SIG-M5 treated with dmso at 0.1 percent for 504 hours (cell line): ENCODE results near the gene NDUFB7.
A peak's percentile ranks its signal among the peaks of the same experiment; 100 is the strongest.
"Not testable (repeated sequence)": the region's sequence is repeated elsewhere in the genome, so short reads cannot be mapped to it uniquely, and the experiment has no call there.

Experiments
- DNase-seq: peaks from one replicate; lab custom pipeline; 2025; ENCODE audit not compliant: unreplicated experiment; lab: John Stamatoyannopoulos, UW

NDUFB7 gene

DNA sequence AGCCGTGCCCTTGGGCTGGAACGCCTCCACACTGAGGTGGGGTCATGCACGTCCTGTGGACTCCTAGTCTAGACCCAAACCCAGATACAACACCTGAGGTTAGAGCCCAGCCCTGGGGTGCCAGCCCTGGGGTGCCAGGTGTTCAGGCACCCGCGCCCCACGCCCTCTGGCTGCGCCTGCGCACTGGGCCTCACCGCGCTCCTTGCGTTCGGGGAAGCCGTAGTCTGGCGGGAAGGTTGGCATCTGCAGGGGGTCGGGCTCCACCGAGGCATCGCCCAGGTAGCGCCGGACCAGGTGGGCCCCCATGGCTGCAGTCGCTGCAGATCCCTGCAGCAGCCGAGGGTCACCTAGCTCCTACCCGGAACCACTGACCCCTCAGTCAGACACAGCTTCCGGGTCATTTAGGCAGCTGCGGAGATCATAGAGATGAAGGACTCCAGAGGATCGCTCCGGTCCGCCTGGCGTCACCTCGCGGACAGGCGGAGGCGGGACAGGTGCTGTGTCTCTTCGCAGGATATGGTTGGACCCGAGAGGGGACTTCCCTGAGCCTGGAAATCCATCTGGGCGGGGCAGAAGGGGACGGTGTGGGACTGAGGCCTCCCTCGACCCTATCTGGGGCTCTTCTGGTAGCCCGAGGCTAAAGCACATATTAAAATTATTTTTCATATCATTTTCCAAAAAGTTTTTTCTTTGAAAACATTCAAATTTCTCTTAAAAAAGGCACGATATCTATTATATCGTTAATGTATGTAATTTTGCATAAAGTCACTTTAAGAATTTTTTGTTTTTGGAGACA, at the start of gene NDUFB7:
NDUFB7 (minus strand) TSS at position 372 of the 796 bp plus-strand sequence; CDS start at position 306, 66 bp downstream.
- peak; percentile 91 for DNase-seq

DNA sequence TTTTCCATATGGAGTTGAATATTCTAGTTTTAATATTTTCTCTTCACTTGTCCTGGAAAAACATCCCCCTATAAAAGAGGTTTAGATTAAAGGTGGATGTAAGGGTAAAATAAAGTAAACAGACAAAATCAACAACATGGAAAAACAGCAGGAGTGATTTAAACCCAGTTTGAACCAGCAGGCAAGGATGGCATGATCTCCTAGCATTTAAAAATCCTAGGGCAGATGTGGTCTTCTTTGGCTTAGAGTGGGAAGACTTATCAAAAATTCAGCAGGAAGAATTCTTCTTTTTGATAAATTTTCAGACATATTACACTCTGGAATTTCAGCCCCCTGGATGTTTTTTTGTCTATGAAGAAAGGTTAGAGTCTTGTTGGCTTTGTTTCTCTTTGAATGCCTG, 47.5 kb upstream of the NDUFB7 start:
- DNase-seq, result no peak

DNA sequence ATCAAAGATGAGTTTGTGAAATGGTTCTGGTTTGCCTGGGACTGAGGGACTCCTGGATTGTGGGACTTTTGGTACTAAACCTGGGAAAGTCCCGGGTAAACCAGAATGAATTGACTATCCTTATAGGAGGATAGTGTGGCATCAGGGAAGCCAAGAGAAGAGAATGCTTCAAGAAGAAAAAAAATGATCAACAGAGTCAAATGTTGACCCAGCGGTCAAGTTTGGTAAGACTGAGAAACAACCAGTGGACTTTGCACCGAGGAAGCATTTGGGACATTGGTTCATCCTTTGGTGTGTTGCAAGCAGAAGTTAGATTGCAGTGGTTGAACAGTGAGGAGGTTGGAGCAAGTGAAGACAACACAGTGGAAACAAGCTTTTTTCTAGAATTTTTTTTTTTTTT, 44.5 kb upstream of the NDUFB7 start:
- peak; percentile 74 for DNase-seq

DNA sequence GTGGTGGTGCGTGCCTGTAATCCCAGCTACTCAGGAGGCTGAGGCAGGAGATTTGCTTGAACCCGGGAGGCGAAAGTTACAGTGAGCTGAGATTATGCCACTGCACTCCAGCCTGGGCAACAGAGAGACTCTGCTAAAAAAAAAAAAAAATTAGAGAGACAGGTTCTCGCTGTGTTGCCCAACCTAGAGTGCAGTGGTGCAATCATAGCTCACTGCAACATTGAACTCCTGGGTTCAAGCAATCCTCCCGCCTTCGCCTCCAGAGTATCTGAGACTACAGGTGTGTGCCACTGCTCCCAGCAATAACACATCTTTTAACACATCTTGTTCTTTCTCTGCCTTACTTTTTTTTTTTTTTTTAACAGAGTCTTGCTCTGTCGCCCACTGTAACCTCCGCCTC, 43.8 kb upstream of the NDUFB7 start:
- DNase-seq, result no peak

DNA sequence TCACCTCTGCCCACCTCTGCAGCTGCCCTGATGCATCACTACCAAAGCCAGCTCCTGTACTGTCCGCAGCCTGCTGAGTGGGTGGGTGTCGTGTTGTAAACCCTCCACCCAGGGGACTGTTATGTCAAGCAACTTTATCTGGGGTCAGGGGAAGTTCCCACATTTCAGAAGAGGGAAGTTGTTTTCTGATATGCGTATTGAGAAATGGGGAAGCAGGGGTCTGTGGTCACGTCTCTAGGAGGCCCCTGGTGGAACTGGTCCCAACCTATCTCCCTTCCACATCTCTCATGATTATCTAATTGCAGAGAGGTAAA, 42.2 kb upstream of the NDUFB7 start:
- DNase-seq, result peak; percentile 92

DNA sequence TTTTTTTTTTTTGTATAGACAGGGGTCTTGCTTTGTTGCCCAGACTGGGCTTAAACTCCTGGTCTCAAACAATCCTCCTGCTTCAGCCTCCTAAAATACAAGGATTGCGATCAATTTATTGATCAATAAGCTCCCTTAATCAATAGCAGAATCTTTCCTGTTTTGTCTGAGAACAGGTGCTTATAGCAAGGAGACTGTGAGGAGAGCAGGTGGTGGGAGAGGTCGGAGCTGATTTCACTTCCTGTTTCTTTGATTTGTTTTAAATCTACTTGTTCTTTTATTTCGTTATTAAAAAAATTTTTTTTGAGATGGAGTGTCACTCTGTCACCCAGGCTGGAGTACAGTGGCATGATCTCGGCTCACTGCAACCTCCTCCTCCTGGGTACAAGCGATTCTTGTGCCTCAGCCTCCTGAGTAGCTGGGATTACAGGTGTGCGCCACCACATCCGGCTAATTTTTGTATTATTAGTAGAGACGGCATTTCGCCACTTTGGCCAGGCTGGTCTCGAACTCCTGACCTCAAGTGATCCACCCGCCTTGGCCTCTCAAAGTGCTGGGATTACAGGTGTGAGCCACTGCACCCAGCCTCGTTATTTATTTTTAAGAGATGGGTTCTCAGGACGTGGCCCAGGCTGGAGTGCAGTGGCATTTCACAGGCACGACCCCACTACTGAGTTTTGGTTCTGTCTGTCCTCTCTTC, 41.7 kb upstream of the NDUFB7 start:
- not testable (repeated sequence) for DNase-seq

DNA sequence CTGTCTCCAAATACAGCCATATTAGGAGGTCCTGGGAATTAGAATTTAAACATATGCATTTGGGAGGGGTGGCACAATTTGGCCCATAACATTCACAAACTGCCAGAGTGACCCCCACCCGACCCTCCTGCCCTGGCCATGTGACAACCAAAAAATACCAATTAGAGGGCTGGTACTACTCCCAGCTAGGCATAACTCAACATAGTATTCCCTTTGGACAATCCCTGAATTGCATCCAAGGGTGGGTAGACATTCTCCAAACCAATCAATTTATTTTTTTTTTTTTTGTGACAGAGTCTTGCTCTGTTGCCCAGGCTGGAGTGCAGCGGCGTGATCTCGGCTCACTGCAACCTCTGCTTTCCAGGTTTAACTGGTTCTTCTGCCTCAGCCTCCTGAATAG, 40.8 kb upstream of the NDUFB7 start:
- no peak for DNase-seq

DNA sequence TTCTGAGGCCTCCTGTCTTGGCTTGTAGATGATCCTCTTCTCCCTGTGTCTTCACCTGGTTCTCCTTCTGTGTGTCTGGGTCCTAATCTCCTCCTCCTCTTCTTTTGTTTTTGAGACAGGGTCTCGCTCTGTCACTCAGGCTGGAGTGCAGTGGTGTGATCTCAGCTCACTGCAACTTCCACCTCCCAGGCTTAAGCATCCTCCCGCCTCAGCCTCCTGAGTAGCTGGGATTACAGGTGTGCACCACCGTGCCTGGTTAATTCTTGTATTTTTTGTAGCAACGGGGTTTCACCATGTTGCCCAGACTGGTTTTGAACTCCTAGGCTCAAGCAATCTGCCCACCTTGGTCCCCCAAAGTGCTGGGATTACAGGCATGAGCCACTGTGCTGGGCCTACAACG, 40.4 kb upstream of the NDUFB7 start:
- not testable (repeated sequence) for DNase-seq

DNA sequence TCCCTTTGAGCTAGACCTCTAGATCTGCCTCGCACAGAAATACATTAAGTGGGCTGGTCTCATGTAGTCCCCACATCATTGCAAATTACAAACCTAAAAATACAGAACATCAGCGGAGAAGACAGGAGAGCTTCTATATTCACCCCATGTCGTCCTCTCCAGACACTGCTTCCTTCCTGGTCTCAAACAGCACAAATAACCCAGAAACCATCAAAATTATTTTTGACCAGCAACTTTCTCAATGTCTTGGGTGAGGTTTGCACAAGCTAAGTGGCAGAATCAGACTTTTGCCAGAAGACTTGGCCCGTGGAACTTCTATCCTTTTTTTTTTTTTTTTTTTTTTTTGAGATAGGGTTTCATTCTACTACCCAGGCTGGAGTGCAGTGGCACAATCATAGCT, 39.2 kb upstream of the NDUFB7 start:
- peak; percentile 72 for DNase-seq

DNA sequence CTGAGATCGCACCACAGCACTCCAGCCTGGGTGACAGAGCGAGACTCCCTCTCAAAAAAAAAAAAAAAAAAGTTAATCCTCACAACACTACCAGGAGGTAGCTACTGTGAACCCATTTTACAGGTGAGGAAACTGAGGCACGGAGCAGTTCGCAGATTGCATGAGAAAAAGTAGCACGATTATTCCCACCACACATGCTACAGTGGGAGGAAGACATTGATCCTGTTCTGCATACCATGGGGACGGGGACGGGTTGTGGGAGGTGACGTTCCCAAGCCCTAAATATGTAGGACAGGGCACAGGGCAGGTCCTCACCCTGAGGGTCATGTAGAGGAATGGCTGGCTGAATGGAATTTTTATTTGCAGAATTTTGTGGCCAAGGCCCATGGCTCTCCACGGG, 34.8 kb upstream of the NDUFB7 start:
- no peak for DNase-seq

DNA sequence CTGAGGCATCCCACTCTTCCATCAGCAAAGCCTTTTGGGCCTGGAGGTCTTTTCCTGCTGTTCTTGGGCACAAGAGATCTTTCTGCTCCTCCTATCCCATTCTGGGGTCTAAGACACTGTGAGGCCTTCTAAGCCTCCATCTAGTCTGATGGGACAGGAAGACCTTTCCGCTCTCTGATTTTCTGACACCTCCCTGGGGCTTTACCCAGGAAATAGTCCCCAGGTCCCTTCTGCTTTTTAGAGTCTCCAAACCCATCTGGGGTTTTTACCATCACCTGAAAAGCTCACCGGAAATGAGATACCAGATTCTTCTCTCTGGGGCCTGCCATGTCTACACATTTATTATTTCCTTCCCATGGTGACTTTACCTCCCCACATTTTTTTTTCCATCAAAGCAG, 32.1 kb upstream of the NDUFB7 start:
- no peak for DNase-seq

DNA sequence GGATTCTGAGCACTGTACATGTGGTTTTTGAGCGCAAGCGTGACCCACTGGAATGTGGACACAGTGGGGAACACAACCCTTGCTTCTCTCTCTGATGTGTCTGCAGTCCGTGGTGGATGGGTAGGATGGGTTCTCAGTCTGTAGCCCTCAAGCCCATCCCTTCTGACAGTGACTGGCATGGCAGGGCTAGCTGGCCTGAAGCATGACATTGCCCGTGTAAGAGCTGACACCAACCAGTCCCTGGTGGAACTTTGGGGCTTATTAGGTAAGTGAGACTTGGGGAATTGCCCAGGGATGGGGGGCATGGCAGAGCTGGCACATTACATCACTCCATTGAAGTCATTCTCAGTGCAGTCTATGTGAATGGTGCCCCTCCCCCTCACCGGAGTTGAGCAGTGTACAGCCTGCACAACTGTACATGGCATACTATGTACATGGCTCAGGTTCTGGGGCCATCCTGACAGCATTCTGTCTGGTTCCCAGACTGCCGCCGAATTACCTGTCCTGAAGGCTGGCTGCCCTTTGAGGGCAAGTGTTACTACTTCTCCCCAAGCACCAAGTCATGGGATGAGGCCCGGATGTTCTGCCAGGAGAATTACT, 27.8 kb upstream of the NDUFB7 start:
- DNase-seq, result no peak

DNA sequence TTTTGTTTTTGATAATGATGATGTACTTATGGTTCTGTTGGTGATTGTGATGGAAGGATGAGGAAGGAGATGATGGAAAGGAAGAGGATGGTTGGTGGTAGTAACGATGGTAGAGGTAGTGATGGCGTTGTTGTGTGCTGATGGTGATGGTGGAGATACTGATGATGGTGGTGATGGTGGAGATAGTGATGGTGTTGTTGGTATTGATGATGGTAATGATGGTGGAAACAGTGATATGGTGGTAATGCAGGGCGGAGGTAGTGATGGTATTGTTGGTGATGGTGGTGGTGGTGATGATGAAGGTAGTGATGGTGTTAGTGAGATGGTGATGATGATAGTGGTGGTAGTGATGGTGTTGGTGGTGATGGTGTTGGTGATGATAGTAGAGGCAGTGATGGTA, 23.7 kb upstream of the NDUFB7 start:
- DNase-seq, result no peak

DNA sequence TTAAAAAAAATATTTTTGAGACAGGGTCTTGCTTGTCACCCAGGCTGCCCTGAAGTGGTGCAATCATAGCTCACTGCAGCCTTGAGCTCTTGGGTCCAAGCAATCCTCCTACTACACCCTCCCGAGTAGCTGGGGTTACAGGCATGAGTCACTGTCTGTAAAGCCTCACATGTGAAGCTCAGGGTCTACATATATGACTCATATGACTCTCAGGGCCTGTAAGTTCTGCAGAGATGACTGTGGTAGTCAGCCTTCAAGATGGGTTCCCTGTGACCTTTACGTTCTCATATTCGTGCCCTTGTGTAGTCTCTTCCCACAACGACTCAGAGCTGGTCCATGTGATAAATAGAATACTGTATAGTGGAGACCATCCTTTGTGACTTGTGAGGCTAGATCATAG, 17.6 kb upstream of the NDUFB7 start:
- DNase-seq, result not testable (repeated sequence)

DNA sequence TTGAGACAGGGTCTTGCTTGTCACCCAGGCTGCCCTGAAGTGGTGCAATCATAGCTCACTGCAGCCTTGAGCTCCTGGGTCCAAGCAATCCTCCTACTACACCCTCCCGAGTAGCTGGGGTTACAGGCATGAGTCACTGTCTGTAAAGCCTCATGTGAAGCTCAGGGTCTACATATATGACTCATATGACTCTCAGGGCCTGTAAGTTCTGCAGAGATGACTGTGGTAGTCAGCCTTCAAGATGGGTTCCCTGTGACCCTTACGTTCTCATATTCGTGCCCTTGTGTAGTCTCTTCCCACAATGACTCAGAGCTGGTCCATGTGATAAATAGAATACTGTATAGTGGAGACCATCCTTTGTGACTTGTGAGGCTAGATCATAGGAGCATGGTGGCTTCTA, 13.3 kb upstream of the NDUFB7 start:
- DNase-seq, result peak; percentile 19

DNA sequence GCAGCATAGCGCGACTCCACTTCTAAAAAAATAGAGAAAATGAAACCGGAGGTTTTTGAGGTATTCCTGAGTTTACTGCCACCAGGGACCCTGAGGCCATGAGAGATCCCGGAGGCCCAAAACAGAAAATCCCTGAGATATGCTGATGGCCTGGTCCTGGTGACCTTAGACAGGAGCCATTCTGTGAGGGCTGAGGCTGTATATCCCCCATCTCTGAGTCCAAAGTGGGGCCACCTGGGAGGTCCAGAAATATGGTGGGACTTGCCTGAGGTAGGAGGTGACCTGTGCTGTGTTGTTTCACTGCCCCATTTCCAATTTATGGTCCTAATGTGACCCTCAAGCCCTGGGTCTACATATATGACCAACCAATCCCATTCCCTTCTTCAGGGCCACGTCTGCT, 12.5 kb upstream of the NDUFB7 start:
- DNase-seq, result not testable (repeated sequence)

DNA sequence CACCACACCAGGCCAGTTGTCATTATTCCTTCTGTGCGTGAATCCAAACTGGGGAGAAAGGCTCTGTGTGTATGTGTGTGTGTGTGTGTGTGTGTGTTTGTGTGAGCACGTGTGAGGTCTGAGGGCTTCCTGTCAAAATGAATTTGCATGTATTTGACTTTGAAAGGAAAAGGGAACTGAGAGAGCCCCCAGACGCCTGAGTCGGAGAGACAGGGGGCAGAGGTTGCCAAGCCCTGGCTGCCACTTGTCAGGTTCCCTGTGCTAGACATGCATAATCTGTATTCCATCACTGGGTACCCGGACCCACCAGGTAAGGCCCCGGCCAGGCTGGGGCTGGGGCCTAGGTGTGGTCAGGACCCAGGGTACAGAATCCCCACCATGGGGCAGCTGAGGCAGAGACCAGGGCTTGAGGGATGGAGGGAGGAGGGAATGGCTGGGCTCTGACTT, 11.1 kb upstream of the NDUFB7 start, which contains the start of gene CLEC17A:
CLEC17A (plus strand) TSS at position 191 of the 447 bp plus-strand sequence; CDS start at position 268, 77 bp downstream.
- DNase-seq, result peak; percentile 37

DNA sequence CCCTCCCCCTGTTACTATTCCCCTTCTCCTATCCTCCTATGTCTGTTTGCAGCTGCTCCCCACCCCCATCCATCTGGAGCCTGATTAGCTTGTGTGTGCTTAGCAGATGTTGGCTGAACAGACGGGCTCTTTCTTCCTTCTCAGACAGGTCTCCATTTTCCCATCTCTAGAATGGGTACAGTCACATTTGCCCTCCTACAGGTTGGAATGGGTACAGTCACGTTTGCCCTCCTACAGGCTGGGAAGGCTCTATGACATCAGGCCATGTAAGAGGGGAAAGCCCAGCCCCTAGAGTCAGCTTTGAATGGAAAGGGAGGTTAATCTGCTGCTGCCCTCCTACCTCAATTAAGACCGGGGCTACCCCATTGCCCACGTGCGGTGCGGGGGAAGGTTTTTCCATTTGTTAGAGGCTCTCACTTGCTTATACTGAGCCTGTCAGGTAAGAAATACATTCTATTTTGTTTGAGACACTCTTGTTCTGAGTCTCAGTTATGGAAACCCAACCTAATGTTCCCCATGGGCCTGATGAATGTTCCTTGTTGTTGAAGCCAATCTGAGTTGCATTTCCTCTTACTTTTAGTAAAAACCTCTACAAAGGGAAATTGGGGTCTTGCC, 8.9 kb upstream of the NDUFB7 start:
- DNase-seq, result no peak

DNA sequence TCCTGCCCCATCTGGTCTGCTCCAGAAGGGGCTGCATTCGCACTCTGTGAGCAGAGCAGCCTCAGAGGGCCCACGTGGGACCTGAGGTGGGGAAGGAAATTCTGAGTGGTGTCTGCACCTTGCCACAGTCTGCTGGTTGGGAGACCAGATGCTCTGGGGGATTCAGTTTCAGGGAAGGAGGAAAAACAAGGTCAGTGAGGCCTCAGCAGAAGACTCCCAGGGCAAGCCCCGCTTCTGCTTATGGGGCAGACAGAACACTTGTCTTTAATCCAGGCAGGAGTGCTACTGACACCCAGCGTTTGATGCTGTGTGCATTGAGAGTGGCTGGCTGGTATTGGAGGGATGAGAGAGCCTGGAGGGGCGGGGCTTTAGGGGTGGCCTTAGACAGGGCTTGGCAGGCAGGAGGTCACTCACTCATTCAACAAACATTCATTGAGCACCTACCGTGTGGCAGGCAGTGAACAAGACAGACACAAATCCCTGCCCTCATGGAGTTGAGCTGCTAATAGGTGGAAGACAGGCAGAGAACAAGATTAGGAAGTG, 6.1 kb upstream of the NDUFB7 start:
- DNase-seq, result no peak

DNA sequence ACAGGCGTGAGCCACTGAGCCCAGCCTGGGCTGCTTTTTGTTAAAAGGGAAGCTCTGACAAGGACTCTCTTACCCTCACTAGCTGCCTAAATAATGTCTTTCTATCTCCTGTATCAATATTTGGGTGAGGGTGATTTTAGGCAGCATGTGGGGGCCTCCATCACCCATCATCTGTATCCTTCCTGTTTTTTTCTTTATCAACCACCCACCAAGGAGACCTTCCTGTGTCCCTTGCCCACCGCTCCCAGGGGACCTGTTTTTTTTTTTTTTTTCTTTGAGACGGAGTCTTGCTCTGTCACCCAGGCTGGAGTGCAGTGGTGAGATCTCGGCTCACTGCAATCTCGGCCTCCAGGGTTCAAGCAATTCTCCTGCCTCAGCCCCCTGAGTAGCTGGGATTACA, 5.4 kb upstream of the NDUFB7 start:
- DNase-seq, result no peak

DNA sequence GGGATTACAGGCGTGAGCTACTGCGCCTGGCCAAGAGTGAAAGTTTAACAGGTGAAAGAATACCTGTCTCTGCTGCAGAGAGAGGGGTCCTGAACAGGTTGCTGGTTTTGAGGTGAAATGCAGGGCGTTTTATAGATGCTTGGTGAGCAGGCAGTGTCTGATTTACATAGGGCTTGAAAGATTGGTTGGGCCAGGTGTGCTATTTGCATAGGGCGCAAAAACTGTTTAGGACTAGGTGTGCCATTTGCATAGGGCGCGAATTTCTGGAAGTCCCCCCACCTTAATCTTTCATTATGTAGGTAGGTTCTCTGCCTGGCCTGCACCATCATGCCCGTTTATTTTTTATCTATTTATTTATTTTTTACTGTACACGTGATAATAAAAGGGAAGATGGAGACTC, 4.5 kb upstream of the NDUFB7 start:
- DNase-seq, result no peak
